CD4-positive, alpha-beta T cell treated with Interleukin-21 for 1 hour (primary cell): ENCODE data around the gene AFDN.
A peak's percentile ranks its signal among the peaks of the same experiment; 100 is the strongest.

ENCODE experiments used
- DNase-seq: peaks from one replicate; pipeline ENCODE4 v3.0.0-alpha.2; 2020

The AFDN gene

GRCh38 chr6:167817729-167818128 lies 9.0 kb upstream of the AFDN start:
- DNase-seq = no peak

- DNase-seq = no peak
Observed at GRCh38 chr6:167819576-167819975, 7.1 kb upstream of the AFDN start.

- no peak for DNase-seq
Observed at GRCh38 chr6:167820681-167821080, 6.0 kb upstream of the AFDN start.

DNA sequence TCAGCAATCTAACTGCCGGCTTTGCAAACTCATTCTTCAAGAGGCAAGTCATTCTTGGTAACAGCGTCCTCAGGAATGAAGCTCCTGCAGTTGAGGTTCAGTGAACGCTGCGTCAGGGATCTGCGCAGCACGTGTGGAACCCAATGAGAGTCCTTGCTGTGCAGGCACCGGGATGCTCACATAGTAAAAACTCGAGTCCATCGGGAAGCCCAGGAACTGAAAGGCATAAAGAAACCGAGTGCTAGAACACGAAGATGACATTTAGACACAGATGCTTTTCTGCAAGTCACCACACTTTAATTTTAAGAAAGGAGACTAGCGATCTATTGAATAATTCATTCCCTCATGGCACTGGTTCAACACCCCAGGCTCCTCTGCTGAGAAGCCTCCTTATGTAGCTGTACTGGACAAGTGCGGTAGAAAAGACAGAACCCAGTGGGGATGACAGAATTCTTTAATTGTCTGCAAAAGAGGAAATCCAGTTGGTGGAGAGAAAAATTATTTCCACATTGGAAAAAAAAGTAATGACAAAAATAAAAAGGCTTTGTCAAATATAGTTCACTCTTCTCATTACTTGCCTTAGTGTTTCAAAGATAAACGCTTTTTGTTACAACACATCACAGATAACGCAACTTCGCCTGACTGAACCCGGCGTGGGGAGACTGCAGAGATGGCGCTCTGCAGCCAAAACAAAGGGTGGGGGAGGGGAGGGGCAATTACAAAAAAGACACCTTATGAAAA lies 1.9 kb upstream of the AFDN start:
- DNase-seq = no peak

- DNase-seq = peak; percentile 29
Observed at GRCh38 chr6:167825332-167826229, 1.1 kb upstream of the AFDN start.

- peak; percentile 69 for DNase-seq
Observed at GRCh38 chr6:167826230-167826895, 348 bp upstream of the AFDN start.

- DNase-seq = peak; percentile 35
Observed at GRCh38 chr6:167827583-167828324, 1.0 kb downstream of the AFDN start.

DNA sequence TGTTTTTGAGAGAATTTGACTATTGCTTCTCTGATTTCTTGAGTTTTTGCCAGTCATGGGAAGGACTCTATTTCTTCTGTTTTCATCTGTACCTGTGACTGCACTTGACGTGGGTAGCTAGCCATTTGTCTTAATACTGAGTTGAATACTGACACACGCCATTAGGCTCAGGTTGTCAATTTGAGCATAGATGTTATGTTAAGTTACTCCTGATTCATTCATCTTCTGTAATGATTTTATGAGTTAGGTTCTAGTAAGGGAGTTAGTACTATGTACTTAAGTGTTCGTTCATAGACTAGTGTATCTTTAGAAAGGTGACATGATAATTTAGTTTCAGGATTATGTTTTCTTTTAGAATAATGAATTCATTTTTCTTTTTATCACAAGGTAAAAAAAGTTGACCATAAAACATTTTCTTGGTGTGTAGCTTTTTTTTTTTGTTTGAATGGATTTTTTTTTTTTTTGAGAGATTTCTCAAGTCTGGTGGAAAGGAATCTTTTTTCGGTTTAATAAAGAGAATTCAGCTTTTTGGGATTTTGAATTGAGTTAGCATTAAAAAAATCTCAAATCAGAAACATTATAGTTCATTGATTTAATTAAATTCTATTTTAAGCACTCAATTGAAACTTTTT lies 1.7 kb downstream of the AFDN start:
- no peak for DNase-seq

DNA sequence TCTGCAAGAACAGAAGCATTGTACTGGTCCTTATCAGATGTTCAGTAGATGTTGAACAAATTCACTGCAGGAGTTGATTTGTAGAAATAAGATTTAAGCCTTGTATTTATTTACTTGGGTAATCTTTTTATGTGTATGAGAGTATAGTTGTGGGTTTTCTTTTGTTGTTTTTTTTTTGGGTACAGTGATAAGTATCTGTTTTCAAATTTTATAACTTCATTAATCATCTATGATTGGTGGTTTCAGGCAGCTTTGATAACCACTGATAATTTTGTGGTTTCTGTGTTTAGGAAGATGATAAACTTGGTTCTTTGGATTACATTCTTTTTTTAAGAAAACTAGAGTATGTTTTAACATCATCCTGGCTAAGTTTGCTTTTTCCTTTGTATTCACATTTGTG lies 2.8 kb downstream of the AFDN start:
- DNase-seq = no peak

DNA sequence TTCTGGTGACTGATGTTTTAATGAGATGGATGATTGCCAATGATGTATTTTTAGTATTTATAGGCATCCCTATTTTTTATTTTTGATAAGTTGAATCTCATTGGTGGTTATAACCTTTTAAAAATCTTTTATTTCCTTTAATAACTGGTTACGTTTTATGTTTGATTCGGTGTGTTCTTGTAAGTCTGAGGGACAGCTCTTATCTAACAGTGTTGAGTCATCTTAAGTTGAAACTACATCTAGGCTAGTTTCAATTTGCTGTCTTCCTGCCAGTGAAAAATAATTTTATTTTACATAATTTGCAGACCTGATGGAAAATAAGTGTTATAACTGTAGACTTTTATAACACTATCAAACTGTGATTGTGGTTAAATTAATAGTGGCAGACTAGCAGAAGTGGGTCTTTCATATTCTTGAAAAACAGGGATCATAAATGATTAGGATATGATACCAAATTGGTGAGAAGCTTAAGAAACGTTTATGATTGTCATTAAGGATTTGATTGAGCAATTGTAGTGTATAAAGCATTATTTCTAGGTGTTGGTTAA lies 4.6 kb downstream of the AFDN start:
- DNase-seq = no peak

DNA sequence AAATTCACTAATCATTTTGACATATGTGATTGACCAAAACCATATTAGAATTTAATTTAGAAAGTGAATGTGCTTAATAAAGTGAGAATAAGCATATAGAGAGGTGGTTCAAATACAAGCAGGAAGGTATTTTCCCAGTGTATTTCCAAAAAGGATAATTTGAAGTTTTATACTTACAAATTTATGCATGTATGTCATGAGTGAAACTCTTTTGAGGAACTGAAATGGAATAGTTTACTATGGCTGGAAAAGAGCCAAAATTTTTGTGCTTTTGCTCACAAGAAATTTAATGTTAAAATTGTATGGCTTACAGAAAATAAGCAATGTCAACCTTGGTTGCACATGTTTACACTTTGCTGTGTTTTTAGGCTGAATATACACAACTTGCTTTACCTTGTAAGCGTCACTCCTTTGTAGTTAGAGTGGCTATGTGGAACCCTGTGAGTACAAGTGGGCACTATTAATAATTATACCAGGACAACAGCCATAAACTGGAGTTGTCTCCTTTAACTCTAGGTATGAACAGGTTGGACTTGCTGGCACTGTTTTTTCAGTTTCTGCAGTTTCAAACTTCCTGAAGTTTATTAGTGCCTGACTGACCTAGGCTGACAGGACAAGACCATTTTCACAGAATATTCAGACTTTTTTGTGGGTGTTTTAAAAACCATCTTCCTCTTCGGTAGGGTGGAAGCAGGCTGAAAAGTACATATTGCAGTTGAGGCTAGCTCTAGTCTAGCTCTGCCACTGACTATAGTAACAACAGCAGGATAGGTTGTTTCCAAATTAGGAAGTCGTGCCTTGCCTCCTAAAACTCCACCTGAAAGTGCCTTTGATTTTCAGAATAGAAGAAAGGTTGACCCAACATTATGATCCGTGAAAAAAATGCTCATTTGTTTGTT lies 6.0 kb downstream of the AFDN start:
- DNase-seq = no peak

GRCh38 chr6:167833396-167833763 lies 6.7 kb downstream of the AFDN start:
- DNase-seq = no peak

DNA sequence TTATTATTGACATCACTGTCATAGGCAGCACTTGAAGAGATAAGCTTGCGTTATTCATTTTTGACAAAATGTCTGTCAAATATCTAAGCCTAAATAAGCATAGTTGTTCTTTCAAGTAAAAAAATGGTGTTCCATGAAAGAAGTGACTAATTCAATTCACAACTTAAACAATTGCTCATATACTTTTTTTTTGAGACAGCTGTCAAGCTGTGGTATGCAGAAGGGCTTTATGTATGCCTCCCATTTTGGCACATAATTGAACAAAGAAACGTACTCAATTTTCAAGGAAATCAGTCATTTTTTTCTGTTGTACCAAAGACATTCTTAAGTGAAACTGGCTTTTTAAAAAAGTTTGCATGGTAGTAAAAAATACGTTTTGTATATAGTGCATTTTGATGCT lies 8.5 kb downstream of the AFDN start:
- no peak for DNase-seq

GRCh38 chr6:167836721-167837120 lies 10.0 kb downstream of the AFDN start:
- DNase-seq = no peak

- no peak for DNase-seq
Observed at GRCh38 chr6:167838207-167838748, 11.6 kb downstream of the AFDN start.

- no peak for DNase-seq
Observed at GRCh38 chr6:167839343-167839742, 12.6 kb downstream of the AFDN start.

GRCh38 chr6:167839755-167840154 lies 13.0 kb downstream of the AFDN start:
- DNase-seq = no peak

- no peak for DNase-seq
Observed at GRCh38 chr6:167840160-167840525, 13.4 kb downstream of the AFDN start.

GRCh38 chr6:167840526-167841179 lies 13.9 kb downstream of the AFDN start:
- DNase-seq = no peak

DNA sequence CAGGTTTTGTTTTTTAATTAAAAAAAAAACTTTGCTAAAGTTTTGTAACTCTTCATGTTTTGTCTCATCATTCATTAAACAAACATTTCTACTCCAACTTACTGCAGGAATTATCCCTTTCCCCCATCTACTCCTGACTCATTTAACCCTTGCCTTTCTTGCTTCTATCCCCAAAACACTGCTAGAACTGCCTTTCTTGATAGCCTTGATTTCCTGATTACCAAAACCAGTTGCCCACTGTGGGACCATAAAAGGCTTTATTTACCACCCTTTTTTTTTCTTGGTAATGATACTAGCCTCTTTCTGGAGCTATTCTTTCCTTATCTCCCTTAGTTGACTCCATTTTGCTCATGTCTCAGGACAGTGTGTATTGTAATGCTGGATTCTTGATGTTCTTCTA lies 15.3 kb downstream of the AFDN start:
- DNase-seq = no peak
